OCI-LY1 (cell line): ENCODE measurements around the gene PTCH1.

Source experiments
- CTCF ChIP-seq: fragments of 200-600 bp; sonication (generic), shearing (Covaris generic); IDR thresholded peaks from 2 replicates; pipeline ENCODE4 v1.5.1; 2017; ENCODE audit warnings: mild to moderate bottlenecking, antibody characterized with exemption, low read length, moderate library complexity, mixed read lengths
- EZH2 ChIP-seq: fragments of 200-600 bp; sonication (generic), shearing (Covaris generic); IDR thresholded peaks from 2 replicates; pipeline ENCODE4 v1.8.0; 2017; ENCODE audit warnings: borderline replicate concordance, mixed run types, mild to moderate bottlenecking, antibody characterized with exemption, low read length, moderate library complexity, mixed read lengths

- TF ChIP-seq CTCF (no peak), EZH2 (no peak)
These were observed 33.3 kb downstream of the PTCH1 start for GRCh38 chr9:95483431-95483830.
